Right lobe of liver (tissue), 4 donors: ENCODE data around the gene EGF.

Experiments
- POLR2A ChIP-seq: fragments of 450-650 bp; IDR thresholded peaks from one replicate; pipeline ENCODE4 v1.6.1; 2017; ENCODE audit warnings: antibody characterized with exemption, mild to moderate bottlenecking
- TF ChIP-seq, protein P1 (sequence below), 4 donors: fragments of 200-600 bp in 3 of 4; fragments of 450-650 bp in 1 of 4; IDR thresholded peaks; one replicate each; pipeline versions ENCODE4 v1.5.1 to v1.8.0; 2016 to 2022; ENCODE audit warnings: antibody characterized with exemption in 4 of 4, mild to moderate bottlenecking in 2 of 4
- donor health status: DM: no; HTN: no; CAD: no.
- donor health status: DM: no; HTN: no; CAD: no.
- donor health status: DM: no; HTN: yes; CAD: no.

DNA sequence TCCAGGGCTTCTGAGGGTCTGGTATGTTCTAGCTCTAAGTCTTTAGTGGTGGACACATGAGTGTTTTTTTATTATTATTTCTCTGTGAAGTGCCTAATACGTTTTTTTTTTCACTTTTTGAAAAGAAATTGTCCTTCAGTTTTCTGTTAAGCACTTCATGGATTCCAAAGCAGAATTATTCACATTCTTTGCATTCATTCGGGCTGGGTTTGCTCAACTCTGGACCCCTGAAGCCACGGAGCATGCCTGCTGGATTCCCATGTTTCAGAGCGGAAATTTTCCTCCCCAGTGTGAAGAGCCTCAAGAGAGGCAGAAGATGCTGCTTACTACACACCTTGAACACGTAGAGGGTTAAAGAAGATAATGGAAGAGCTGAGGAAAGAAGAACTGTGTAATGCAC is 107.5 kb downstream of the EGF start:
- TF ChIP-seq, protein P1, sequence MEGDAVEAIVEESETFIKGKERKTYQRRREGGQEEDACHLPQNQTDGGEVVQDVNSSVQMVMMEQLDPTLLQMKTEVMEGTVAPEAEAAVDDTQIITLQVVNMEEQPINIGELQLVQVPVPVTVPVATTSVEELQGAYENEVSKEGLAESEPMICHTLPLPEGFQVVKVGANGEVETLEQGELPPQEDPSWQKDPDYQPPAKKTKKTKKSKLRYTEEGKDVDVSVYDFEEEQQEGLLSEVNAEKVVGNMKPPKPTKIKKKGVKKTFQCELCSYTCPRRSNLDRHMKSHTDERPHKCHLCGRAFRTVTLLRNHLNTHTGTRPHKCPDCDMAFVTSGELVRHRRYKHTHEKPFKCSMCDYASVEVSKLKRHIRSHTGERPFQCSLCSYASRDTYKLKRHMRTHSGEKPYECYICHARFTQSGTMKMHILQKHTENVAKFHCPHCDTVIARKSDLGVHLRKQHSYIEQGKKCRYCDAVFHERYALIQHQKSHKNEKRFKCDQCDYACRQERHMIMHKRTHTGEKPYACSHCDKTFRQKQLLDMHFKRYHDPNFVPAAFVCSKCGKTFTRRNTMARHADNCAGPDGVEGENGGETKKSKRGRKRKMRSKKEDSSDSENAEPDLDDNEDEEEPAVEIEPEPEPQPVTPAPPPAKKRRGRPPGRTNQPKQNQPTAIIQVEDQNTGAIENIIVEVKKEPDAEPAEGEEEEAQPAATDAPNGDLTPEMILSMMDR (IDR thresholded peaks at IDR 0.05) = no peak
- TF ChIP-seq POLR2A = no peak
